Activated gamma-delta T cell (primary cell): ENCODE measurements around the gene LNPK.
"Not testable (repeated sequence)": the region's sequence is repeated elsewhere in the genome, so short reads cannot be mapped to it uniquely, and the experiment has no call there.

Source experiments
- DNase-seq: peaks from one replicate; lab custom pipeline; 2025; lab: John Stamatoyannopoulos, UW

Gene LNPK

DNA sequence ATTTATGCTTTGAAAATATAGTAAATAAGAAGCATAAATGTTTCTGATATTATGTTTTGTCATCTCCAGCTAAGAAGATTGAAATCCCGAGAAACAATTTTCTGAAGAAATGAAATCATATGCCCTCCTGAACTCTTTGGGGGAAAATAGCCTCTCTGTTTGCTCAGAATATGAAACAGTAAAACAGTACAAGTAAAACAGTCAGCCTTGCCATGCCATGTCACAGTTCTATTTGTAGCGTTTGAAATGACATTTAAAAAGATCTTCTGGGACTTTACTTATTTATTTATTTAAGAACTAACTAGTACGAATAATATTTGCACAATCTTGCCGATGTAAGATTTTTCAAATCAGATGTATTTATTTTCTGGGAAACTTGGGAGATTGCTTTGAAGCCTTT lies 98.0 kb downstream of the LNPK start:
- no peak for DNase-seq

DNA sequence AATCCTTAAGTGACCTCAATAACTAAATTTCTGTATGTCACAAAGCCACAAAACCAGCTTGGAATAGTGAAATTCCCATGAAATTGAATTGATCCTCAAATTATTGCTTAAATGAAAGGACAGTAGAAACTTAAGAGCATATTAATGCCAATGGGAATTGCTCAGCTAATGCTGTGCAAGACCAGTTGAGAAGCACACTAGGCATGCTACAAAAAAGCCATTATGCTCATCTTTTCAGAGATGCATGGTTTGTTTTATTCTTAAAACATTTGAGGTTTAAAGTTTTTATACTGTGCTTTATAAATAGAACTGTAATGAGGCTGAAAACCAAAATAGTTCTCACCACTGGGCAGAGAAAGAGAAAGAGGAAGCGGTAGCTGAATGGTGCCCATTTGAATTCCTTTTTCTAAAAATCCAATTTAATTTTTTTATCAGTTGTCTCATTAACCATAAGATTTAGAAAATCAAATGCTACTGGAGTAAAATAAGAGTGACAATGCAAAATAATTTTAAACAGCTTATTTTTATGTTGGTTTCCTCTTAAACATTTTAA lies 98.6 kb downstream of the LNPK start:
- DNase-seq, result no peak

- DNase-seq, result not testable (repeated sequence)
These were observed 106.1 kb downstream of the LNPK start for GRCh38 chr2:175895957-175896356.

DNA sequence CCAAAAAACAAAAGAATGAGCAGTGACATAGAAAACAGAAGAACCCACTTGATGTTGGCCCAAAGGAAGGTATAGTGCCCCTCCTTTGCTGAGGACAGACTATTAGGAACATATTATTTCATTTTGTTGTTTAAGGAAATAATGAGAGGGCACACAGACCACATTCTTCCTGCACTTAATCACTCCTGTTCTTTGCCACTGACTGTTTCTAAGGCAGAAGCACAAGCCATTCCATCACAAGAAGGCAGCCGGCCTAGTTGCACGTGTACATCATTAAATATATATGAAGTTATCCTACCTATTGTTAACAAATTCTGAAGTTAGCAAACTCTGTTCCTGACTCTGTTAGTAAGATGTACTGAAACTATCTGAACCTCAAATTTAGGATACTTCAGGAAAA lies 110.0 kb downstream of the LNPK start:
- no peak for DNase-seq

DNA sequence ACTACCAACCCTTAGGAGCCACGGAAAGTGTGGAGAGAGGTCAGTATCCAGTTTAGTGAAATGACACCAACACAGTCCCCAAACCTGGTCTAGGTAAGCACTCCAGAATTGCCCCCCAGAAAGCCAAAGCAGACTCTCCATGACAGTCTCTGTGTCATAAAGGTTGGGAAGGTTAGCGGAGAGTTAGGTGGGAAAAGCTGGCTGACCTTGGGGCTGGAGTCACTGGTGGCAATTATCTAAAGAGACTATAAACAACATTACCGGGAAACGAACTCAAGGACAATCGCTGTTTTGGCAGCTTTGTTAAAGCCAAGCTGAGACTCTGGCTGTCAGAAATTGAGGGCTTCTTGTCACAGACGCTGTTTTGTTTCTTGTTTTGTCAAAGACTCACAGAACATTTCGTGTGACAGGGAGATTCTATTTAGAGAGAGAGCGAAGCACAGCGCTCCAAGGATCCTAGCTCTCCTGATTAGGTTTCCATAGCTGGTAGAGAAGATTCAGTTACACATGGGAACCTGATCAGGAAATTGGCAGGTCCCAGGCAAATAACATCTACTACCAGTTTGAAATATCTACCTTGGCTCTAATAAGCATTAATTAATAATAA lies 111.3 kb downstream of the LNPK start:
- no peak for DNase-seq

GRCh38 chr2:175889701-175890302 lies 112.3 kb downstream of the LNPK start:
- no peak for DNase-seq

DNA sequence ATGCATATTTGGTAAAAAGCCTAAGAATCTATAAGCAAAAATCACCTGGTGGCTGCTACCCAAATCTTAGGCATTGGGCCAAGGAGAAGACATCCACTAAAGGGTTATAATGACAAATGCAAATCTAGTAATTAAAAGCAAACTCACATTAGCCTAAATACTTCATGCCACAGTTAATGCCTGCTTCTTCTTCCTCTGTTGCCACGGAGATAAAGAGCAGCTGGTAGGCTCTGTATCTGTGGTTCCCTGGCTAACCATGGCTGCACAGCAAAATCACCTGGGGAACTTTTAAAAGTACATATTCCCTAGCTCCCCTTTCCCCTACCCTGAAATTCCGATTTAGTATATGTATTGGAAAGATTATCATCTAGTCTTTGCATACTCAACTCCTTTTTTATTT lies 114.3 kb downstream of the LNPK start:
- DNase-seq, result no peak

GRCh38 chr2:175884697-175885393 lies 117.2 kb downstream of the LNPK start:
- DNase-seq, result no peak

GRCh38 chr2:175883586-175884194 lies 118.4 kb downstream of the LNPK start:
- no peak for DNase-seq

- no peak for DNase-seq
These were observed 122.4 kb downstream of the LNPK start for GRCh38 chr2:175879679-175880078.

GRCh38 chr2:175877845-175878544 lies 124.1 kb downstream of the LNPK start:
- DNase-seq, result no peak

- no peak for DNase-seq
These were observed 127.8 kb downstream of the LNPK start for GRCh38 chr2:175874291-175874690.
